Activated CD4-positive, CD25-positive, alpha-beta regulatory T cell (primary cell): ENCODE data around the gene WASF3.

Source experiments
- DNase-seq, 4 experiments: peaks; one replicate each; lab custom pipeline; 2025; lab: John Stamatoyannopoulos, UW

WASF3 gene

DNA sequence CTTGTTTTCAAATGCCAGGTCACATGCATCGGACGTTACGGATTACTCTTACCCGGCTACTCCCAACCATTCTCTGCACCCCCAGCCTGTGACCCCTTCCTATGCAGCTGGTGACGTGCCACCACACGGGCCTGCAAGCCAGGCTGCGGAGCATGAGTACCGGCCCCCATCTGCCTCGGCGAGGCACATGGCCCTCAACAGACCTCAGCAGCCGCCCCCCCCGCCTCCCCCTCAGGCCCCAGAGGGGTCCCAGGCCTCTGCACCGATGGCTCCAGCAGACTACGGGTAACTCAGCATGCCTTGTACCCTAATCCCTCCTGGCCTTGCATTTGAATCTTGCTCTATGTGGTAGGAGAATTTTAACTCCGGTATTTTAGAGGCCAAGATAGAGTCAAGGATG is 123.6 kb downstream of the WASF3 start:
- DNase-seq = no peak

DNA sequence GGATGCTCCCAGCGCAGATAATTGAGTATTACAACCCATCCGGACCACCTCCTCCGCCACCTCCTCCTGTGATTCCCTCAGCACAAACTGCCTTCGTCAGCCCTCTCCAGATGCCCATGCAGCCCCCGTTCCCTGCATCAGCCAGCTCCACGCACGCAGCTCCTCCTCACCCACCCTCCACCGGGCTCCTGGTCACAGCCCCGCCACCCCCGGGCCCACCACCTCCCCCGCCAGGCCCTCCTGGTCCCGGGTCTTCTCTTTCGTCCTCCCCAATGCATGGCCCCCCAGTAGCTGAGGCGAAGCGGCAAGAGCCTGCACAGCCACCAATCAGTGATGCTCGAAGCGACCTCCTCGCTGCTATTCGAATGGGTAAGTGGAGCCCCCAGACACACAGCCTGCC is 125.1 kb downstream of the WASF3 start:
- DNase-seq = no peak

GRCh38 chr13:26685606-26686005 is 128.1 kb downstream of the WASF3 start:
- DNase-seq = no peak

DNA sequence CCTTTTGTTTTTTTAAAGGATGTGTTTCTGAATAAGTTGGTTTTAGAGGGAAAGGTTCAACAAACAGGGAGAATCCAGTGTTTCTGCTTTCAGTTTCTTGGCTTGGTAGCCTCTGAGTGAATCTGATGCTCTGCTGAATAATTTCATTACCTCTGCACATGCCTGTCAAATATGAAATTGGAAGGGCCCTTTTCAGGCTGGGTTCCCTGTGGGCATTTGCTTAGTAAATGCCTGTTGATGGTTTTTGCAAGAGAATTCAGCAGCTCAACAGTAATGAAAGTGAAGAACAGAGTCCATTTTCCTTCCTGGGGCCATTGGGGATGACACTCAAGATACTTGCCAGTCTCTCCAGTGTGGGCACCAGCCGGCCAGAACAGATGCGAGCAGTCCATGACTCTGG is 128.8 kb downstream of the WASF3 start:
- no peak for DNase-seq

DNA sequence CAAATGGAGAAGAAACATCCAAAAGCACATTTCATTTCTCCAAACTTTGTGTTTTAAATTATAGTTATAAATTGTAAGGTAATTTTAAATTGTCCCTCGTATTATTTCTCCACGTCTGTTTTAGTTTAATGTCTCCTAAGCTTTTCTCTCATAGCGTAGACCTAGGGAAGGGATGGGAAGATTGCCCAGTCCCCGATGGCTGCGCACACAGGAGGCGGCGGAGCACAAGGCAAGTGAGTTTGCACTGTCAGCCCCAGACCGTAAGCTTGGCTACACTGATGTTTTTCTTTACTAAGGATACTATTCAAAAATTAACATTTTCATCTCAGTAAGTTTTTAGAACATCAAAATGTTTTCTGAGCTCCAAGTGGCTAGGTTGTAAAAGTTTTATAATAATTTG is 130.8 kb downstream of the WASF3 start:
- no peak for DNase-seq

GRCh38 chr13:26688980-26689379 is 131.5 kb downstream of the WASF3 start:
- no peak for DNase-seq

GRCh38 chr13:26693749-26694463 is 136.4 kb downstream of the WASF3 start:
- DNase-seq = no peak

GRCh38 chr13:26694609-26695359 is 137.3 kb downstream of the WASF3 start:
- DNase-seq = no peak

GRCh38 chr13:26695360-26695705 is 137.8 kb downstream of the WASF3 start:
- no peak for DNase-seq

GRCh38 chr13:26695891-26696311 is 138.4 kb downstream of the WASF3 start:
- DNase-seq = no peak

- DNase-seq = no peak
Measured at GRCh38 chr13:26697069-26697955, 139.8 kb downstream of the WASF3 start.

DNA sequence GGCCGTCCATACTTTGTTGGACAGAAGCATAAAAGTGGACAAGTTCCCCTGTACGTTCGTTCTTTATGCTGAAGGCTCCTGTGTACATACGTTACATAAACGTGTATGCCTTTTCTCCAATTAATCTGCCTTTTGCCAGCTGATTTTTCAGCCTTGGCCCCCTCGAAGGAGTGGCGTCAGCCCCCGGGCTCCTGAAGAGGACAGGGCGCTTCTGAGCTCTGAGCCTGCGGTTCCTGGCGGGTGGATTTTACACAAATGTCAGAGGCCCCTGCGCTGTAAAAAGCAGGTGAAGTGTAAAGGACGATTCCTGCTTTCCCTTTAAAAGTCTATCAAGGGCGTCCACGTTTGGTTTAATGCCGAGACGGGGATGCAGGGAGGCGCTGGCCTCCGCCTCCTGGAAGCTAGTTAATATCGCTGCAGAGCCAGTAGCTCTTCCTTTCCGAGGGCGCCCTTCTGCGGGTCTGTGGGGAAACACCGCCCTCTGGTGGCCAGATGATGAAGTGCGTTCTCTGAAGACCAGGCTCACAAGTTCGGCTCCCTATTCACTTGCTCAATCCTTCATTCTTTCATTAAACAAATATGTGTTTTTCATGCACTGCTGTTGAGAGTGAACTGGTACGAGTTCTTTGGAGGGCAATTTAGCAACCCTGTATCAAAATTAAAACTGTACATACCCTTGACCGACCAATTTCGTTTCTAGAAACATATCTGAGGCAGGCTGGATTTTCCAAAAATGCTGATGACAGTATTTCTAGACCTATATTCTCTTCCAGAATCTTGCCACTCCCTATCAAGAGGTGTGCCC is 141.1 kb downstream of the WASF3 start:
- DNase-seq = peak; percentile 49 to 68 (median 53)

DNA sequence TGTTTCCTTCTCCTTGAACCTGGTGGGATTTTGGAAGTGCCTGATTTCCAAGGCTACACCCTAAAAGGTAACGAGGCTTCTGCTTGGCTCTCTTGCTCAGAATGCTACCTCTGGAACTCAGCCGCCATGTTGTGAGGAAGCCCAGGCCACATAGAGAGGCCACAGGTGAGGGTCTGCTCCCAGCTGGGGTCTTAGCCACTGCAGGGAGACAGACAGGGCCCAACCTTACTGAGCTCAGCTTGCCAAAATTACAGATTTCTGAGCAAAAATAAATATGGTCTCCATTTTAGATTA is 141.7 kb downstream of the WASF3 start:
- no peak for DNase-seq

- no peak for DNase-seq
Measured at GRCh38 chr13:26705536-26705935, 148.1 kb downstream of the WASF3 start.

GRCh38 chr13:26706381-26706780 is 148.9 kb downstream of the WASF3 start:
- DNase-seq = no peak

GRCh38 chr13:26707122-26708006 is 149.9 kb downstream of the WASF3 start:
- DNase-seq = no peak

DNA sequence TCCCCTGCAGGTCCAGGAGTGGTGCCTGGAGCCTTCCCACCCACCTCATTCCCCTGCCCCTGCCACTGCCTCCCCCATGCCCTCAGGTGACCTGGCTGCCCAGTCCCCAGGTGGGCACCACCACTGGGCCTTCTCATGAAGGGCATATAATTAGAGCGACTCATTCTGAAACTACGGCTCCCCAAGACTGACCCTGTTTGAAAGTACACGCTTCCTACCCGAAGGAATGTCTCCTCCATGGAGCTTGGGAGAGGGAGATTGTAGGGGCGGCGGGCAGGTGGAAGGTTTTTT is 150.5 kb downstream of the WASF3 start:
- DNase-seq = no peak

GRCh38 chr13:26709461-26709860 is 152.0 kb downstream of the WASF3 start:
- no peak for DNase-seq

- no peak for DNase-seq
Measured at GRCh38 chr13:26710166-26710565, 152.7 kb downstream of the WASF3 start.

DNA sequence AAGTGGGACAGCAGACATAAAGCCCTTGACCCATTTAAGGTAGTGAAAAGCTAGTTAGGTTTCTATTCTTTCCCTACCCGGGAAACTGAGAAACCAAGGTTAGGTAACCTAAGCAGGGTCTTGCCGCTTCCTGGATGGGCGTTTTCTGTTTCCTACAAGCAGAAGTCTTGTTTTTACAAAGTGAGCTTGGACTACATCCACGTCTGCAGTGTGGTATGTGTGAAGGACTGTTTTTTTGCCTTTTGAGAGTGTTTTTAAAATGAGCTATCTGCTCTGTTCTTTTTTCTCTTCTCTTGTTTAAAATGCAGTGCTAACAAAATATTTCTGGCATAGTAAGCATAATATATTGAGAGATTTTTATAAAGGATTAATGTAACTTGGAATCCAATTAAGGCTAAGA is 153.7 kb downstream of the WASF3 start:
- no peak for DNase-seq

DNA sequence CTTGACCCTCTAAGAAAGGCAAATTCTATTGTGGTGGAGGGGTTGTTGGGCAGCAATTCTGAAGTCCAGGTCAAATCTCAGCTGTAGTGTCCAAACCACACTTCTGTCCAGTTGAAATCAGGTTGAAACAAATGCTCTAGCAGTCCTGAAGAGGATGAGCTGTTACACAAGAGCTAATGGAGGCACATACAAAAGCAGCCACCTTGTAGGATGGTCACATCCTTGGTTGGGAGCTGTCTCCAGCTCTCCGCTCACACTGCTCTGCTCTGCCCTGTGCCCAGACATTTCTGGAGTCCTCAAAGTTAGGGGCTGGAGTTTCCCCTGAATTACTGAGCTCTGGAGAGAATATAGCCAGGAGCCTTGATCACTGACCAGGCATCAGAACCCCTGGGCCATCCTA is 155.9 kb downstream of the WASF3 start:
- DNase-seq = no peak
